HG02798 (cell line): Measurements from ENCODE around the gene POLE.
"Not testable (repeated sequence)": the region's sequence is repeated elsewhere in the genome, so short reads cannot be mapped to it uniquely, and the experiment has no call there.

Experiments
- ATAC-seq: cut with Tn5 transposase; IDR thresholded peaks from one replicate; pipeline ENCODE4 v1.9.1; 2021; ENCODE audit warnings: mild to moderate bottlenecking; ENCODE audit not compliant: unreplicated experiment, poor library complexity

POLE gene

GRCh38 chr12:132601171-132601883 is 85.8 kb downstream of the POLE start:
- ATAC-seq: no peak

GRCh38 chr12:132600048-132601032 is 86.8 kb downstream of the POLE start:
- ATAC-seq: no peak

GRCh38 chr12:132599502-132599901 is 87.6 kb downstream of the POLE start:
- ATAC-seq: not testable (repeated sequence)

GRCh38 chr12:132597333-132598316 is 89.5 kb downstream of the POLE start:
- ATAC-seq: no peak

- no peak for ATAC-seq
Observed at GRCh38 chr12:132596016-132596415, 91.1 kb downstream of the POLE start.

- no peak for ATAC-seq
Observed at GRCh38 chr12:132595183-132595582, 92.0 kb downstream of the POLE start.

GRCh38 chr12:132593938-132594358 is 93.2 kb downstream of the POLE start:
- peak; percentile 38 for ATAC-seq

GRCh38 chr12:132593521-132593920 is 93.6 kb downstream of the POLE start:
- no peak for ATAC-seq

- no peak for ATAC-seq
Observed at GRCh38 chr12:132593071-132593470, 94.1 kb downstream of the POLE start.

GRCh38 chr12:132592282-132592970 is 94.7 kb downstream of the POLE start:
- ATAC-seq: no peak

GRCh38 chr12:132591107-132591935 is 95.8 kb downstream of the POLE start:
- ATAC-seq: no peak

- ATAC-seq: no peak
Observed at GRCh38 chr12:132588821-132589669, 98.1 kb downstream of the POLE start.

GRCh38 chr12:132588319-132588718 is 98.8 kb downstream of the POLE start:
- ATAC-seq: no peak

GRCh38 chr12:132587781-132588180 is 99.4 kb downstream of the POLE start:
- ATAC-seq: no peak

- no peak for ATAC-seq
Observed at GRCh38 chr12:132586929-132587328, 100.2 kb downstream of the POLE start.

GRCh38 chr12:132585177-132585576 is 102.0 kb downstream of the POLE start:
- no peak for ATAC-seq

- ATAC-seq: no peak
Observed at GRCh38 chr12:132584429-132584828, 102.7 kb downstream of the POLE start.

GRCh38 chr12:132583736-132584135 is 103.4 kb downstream of the POLE start:
- no peak for ATAC-seq
